ENCODE data around the gene ASAP2. TPM values are rescaled to one million over a fixed set of nuclear protein-coding genes. Genes with fewer than 3 reads are reported as not detected.

The ASAP2 gene
- polyA plus RNA-seq, 3 donors = 0.08 to 1.1 (median 0.20) TPM

DNA sequence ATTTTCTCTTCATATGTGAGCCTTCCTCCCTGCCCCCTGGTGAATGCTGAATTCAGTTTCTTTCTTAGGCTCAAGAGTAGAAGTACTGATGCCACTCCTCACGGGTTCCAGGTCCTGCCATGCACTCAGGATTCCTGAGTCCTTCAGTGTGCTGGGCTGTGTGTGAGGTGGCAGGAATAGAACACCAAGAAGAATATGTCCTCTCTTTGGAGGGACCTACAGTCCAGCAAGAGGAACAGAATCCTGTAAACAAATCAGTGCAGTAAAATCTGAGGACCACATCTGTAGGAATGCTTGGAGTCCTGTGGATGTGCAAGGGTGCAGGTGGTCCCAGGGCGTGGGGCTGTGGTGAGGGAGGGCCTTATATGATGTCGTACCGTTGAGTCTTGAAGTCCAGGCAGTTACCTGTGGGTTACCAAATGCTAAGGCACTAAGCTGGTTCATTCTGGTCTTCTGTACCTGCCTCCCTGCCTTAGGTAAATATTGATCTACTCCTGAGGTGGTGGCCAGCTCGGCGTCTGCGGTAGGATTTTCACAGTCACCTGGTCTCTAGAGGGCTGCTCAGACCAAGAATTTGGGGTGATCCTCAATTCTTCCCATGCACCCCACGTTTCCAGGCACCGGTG is 5.5 kb downstream of the ASAP2 start:
- H3K36me3 ChIP-seq (replicated peaks in 1 of 2; ENCODE audit: control insufficient read depth in 1 of 2, insufficient read depth in 2 of 2, low read length in 2 of 2) = no peaks in the 10 kb centered on the region
- intact Hi-C loops (cut with micrococcal nuclease) = no loop called here
- H3K4me2 ChIP-seq (replicated peaks; ENCODE audit: extremely low read depth, low read length, poor library complexity, severe bottlenecking) = no peak overlapping the region
- peaks cover 15 to 21% of the 10 kb centered on the region in 2 donors for H3K27me3 ChIP-seq (ENCODE audit: control insufficient read depth in 2 of 2, insufficient read depth in 2 of 2, low read length in 2 of 2)
- peaks cover 0 to 3% of the 10 kb centered on the region in 2 donors for H3K36me3 Mint-ChIP-seq
- peaks cover 0 to 5% (median 0%) of the 10 kb centered on the region in 7 donors for H3K9me3 Mint-ChIP-seq
- H3K27ac ChIP-seq (ENCODE audit: low read depth in 1 of 2, low read length in 2 of 2) = no peak overlapping the region
- H3K9me3 ChIP-seq (replicated peaks in 1 of 2; ENCODE audit: control insufficient read depth in 1 of 2, insufficient read depth in 1 of 2, low read length in 2 of 2) = no peaks in the 10 kb centered on the region
- H3K4me1 Mint-ChIP-seq = peaks cover 7% of the 10 kb centered on the region
- no peak for DNase-seq
- H3K4me1 ChIP-seq (ENCODE audit: control insufficient read depth in 1 of 2, insufficient read depth in 2 of 2, low read length in 2 of 2) = peaks cover 12% of the 10 kb centered on the region in 2 donors
- 96% methylated on average over 9 of the region's 9 CpGs for WGBS (ENCODE audit: insufficient coverage)
- no peak overlapping the region for H3K9ac ChIP-seq (ENCODE audit: insufficient read depth, low read length, poor library complexity, severe bottlenecking)
- no peak overlapping the region for H3K4me3 Mint-ChIP-seq
- H3K79me2 ChIP-seq (ENCODE audit: insufficient read depth, low read length) = no peaks in the 10 kb centered on the region
- H3K27me3 Mint-ChIP-seq (ENCODE audit: low read depth in 3 of 3) = peaks cover 19 to 35% (median 28%) of the 10 kb centered on the region in 3 donors
- no peak overlapping the region for H2AFZ ChIP-seq (ENCODE audit: insufficient read depth, low read depth, low read length, poor library complexity, severe bottlenecking)
- no peaks in the 10 kb centered on the region for H4K20me1 ChIP-seq (ENCODE audit: insufficient read depth, low read length)
- no peak overlapping the region for H3K4me3 ChIP-seq (replicated peaks in 1 of 3; ENCODE audit: low read depth in 2 of 3, low read length in 3 of 3)
- H3K27ac Mint-ChIP-seq = peak overlapping the region in 1 of 7 donors; percentile 27
- TF ChIP-seq, protein P1, sequence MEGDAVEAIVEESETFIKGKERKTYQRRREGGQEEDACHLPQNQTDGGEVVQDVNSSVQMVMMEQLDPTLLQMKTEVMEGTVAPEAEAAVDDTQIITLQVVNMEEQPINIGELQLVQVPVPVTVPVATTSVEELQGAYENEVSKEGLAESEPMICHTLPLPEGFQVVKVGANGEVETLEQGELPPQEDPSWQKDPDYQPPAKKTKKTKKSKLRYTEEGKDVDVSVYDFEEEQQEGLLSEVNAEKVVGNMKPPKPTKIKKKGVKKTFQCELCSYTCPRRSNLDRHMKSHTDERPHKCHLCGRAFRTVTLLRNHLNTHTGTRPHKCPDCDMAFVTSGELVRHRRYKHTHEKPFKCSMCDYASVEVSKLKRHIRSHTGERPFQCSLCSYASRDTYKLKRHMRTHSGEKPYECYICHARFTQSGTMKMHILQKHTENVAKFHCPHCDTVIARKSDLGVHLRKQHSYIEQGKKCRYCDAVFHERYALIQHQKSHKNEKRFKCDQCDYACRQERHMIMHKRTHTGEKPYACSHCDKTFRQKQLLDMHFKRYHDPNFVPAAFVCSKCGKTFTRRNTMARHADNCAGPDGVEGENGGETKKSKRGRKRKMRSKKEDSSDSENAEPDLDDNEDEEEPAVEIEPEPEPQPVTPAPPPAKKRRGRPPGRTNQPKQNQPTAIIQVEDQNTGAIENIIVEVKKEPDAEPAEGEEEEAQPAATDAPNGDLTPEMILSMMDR (IDR thresholded peaks at IDR 0.05) = no peak

GRCh38 chr2:9212661-9213411 is 6.2 kb downstream of the ASAP2 start:
- WGBS (ENCODE audit: insufficient coverage) = 93% methylated on average over 17 of the region's 19 CpGs
- H2AFZ ChIP-seq (ENCODE audit: insufficient read depth, low read depth, low read length, poor library complexity, severe bottlenecking) = no peak overlapping the region
- H3K9me3 ChIP-seq (replicated peaks in 1 of 2; ENCODE audit: control insufficient read depth in 1 of 2, insufficient read depth in 1 of 2, low read length in 2 of 2) = no peaks in the 10 kb centered on the region
- H3K36me3 ChIP-seq (replicated peaks in 1 of 2; ENCODE audit: control insufficient read depth in 1 of 2, insufficient read depth in 2 of 2, low read length in 2 of 2) = no peaks in the 10 kb centered on the region
- peaks cover 17 to 30% (median 22%) of the 10 kb centered on the region in 3 donors for H3K27me3 Mint-ChIP-seq (ENCODE audit: low read depth in 3 of 3)
- no peak overlapping the region for H3K4me3 Mint-ChIP-seq
- H3K4me3 ChIP-seq (replicated peaks in 1 of 3; ENCODE audit: low read depth in 2 of 3, low read length in 3 of 3) = no peak overlapping the region
- no peak overlapping the region for H3K27ac Mint-ChIP-seq
- peaks cover 6 to 9% of the 10 kb centered on the region in 2 donors for H3K4me1 ChIP-seq (ENCODE audit: control insufficient read depth in 1 of 2, insufficient read depth in 2 of 2, low read length in 2 of 2)
- peaks cover 7% of the 10 kb centered on the region for H3K4me1 Mint-ChIP-seq
- no peak overlapping the region for H3K27ac ChIP-seq (ENCODE audit: low read depth in 1 of 2, low read length in 2 of 2)
- DNase-seq = no peak
- H3K79me2 ChIP-seq (ENCODE audit: insufficient read depth, low read length) = no peaks in the 10 kb centered on the region
- H3K9me3 Mint-ChIP-seq = peaks cover 0 to 3% (median 0%) of the 10 kb centered on the region in 7 donors
- H3K36me3 Mint-ChIP-seq = peaks cover 0 to 6% of the 10 kb centered on the region in 2 donors
- H3K27me3 ChIP-seq (ENCODE audit: control insufficient read depth in 2 of 2, insufficient read depth in 2 of 2, low read length in 2 of 2) = peaks cover 13 to 16% of the 10 kb centered on the region in 2 donors
- H3K9ac ChIP-seq (ENCODE audit: insufficient read depth, low read length, poor library complexity, severe bottlenecking) = no peak overlapping the region
- intact Hi-C loops (cut with micrococcal nuclease) = no loop called here
- H4K20me1 ChIP-seq (ENCODE audit: insufficient read depth, low read length) = no peaks in the 10 kb centered on the region
- TF ChIP-seq, protein P1 (IDR thresholded peaks at IDR 0.05) = no peak
- H3K4me2 ChIP-seq (replicated peaks; ENCODE audit: extremely low read depth, low read length, poor library complexity, severe bottlenecking) = no peak overlapping the region

All from CD14-positive monocyte (primary cell).